Tibial nerve (tissue), 4 donors: ENCODE measurements around the gene STRN3. TPM values are rescaled to one million over a fixed set of nuclear protein-coding genes. Genes with fewer than 3 reads are reported as not detected.

Experiments
- DNase-seq, 2 donors: peaks; one replicate each; pipeline ENCODE4 v3.0.0-alpha.2; 2019; ENCODE audit warnings: low spot score in 2 of 2
- H3K27ac ChIP-seq, 4 donors: fragments of 200-600 bp; sonication (generic) in 3 of 4; one replicate each; pipeline ENCODE4 v1.5.1; 2017 to 2019; ENCODE audit warnings: mild to moderate bottlenecking in 1 of 4
- H3K27me3 ChIP-seq, 2 donors: fragments of 200-600 bp; sonication (generic) in 1 of 2; one replicate each; pipeline versions ENCODE4 v1.5.1 to v1.6.0; 2017 to 2019
- H3K36me3 ChIP-seq, 3 donors: fragments of 200-600 bp; sonication (generic); one replicate each; pipeline ENCODE4 v1.5.1; 2018 to 2019
- H3K4me1 ChIP-seq, 4 donors: fragments of 200-600 bp; sonication (generic) in 3 of 4; one replicate each; pipeline ENCODE4 v1.5.1; 2017 to 2019
- H3K4me3 ChIP-seq, 4 donors: fragments of 200-600 bp; sonication (generic) in 3 of 4; one replicate each; pipeline ENCODE4 v1.5.1; 2017 to 2019; ENCODE audit warnings: mild to moderate bottlenecking in 1 of 4, moderate library complexity in 1 of 4
- H3K9me3 ChIP-seq, 4 donors: fragments of 200-600 bp; sonication (generic) in 3 of 4; one replicate each; pipeline ENCODE4 v1.5.1; 2017 to 2019
- EP300 ChIP-seq, 2 donors: sonication (generic); formaldehyde crosslinking; IDR thresholded peaks; one replicate each; pipeline ENCODE4 v1.6.1; 2017; ENCODE audit warnings: antibody characterized with exemption in 2 of 2, mild to moderate bottlenecking in 1 of 2
- POLR2A ChIP-seq, 2 donors: fragments of 450-650 bp; IDR thresholded peaks; one replicate each; pipeline ENCODE4 v1.6.1; 2017; ENCODE audit warnings: antibody characterized with exemption in 2 of 2, mild to moderate bottlenecking in 2 of 2, moderate library complexity in 2 of 2
- WGBS, 2 donors: methylation state at CpG; one replicate each; pipeline ENCODE4 v1.1.5; 2018; 5-methylcytosine and 5-hydroxymethylcytosine counted together
- total RNA-seq, 4 donors: library from RNA; depleted of rRNA; stranded (reverse); fragments of >200 nt; gene quantifications; one replicate each; pipeline ENCODE4 v1.1.0, GENCODE V29; 2016
- TF ChIP-seq, protein P1 (sequence below), 5 experiments: fragments of 200-600 bp in 3 of 5; fragments of 450-650 bp in 2 of 5; sonication (generic) in 3 of 5; IDR thresholded peaks; one replicate each; pipeline ENCODE4 v1.5.1; 2016 to 2019; ENCODE audit warnings: antibody characterized with exemption in 5 of 5, mild to moderate bottlenecking in 3 of 5, moderate library complexity in 2 of 5

Gene STRN3
- total RNA-seq, 4 donors from 2014 or later: 33.5 to 68.8 (median 57.0) TPM

DNA sequence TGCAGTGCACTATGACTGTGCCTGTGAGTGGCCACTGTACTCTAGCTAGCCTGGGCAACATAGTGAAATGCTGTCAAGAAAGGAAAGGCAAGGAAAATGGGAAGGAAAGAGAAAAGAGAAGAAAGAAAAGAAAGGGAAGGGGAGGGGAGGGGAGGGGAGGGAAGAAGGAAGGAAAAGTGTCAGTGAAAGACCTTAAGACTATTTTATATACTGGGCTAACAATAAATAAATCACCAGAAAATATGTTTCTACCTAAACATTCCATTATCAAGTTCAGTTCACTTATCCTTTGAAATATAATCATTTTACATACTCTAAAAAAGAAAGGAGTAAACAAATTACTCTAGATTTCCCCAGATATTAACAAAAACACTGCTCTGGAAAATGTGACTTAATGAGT, 129.7 kb downstream of the STRN3 start:
- Histone ChIP-seq H3K4me1 (peaks cover 0 to 8% (median 0%) of the 10 kb centered on the region in 4 donors), H3K27ac (peak overlapping the region in 1 of 4 donors; percentile 16), H3K36me3 (peaks cover 0 to 35% (median 0%) of the 10 kb centered on the region in 3 donors), H3K9me3 (no peaks in the 10 kb centered on the region), H3K27me3 (no peaks in the 10 kb centered on the region), H3K4me3 (no peak overlapping the region)
- DNase-seq: no peak
- no peak for TF ChIP-seq POLR2A (IDR thresholded peaks at IDR 0.05)
- no peak for TF ChIP-seq EP300 (IDR thresholded peaks at IDR 0.05)
- TF ChIP-seq, protein P1, sequence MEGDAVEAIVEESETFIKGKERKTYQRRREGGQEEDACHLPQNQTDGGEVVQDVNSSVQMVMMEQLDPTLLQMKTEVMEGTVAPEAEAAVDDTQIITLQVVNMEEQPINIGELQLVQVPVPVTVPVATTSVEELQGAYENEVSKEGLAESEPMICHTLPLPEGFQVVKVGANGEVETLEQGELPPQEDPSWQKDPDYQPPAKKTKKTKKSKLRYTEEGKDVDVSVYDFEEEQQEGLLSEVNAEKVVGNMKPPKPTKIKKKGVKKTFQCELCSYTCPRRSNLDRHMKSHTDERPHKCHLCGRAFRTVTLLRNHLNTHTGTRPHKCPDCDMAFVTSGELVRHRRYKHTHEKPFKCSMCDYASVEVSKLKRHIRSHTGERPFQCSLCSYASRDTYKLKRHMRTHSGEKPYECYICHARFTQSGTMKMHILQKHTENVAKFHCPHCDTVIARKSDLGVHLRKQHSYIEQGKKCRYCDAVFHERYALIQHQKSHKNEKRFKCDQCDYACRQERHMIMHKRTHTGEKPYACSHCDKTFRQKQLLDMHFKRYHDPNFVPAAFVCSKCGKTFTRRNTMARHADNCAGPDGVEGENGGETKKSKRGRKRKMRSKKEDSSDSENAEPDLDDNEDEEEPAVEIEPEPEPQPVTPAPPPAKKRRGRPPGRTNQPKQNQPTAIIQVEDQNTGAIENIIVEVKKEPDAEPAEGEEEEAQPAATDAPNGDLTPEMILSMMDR (IDR thresholded peaks at IDR 0.05): no peak

DNA sequence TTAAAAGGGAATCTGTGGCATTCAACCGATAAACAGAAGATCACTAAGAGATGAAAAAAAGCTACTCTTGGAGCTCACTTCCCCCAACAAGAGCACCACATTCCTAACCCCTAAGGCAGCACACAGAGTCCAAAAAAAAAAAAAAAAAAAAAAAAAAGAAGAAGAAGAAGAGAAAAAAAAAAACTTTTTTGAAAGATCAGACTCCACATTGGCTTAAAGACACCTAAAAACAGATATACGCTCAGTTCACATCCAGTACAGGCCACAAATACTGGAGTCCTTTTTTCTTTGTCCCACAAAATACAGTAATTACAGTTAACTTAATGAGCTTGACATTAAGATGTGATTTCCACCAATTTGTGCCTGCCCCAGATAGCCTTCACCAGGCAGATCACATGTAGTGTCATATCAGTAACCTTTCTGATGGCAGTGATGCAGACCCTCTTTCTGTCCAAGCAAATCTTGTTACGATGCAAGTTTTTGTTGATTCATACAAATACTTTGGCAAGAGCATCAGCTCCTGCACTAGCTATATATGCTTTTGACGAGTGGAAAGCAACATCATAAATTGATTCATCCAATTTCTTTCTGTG, 131.2 kb downstream of the STRN3 start:
- DNase-seq: no peak
- no peak overlapping the region for H3K4me3 ChIP-seq
- peaks cover 0 to 12% (median 0%) of the 10 kb centered on the region in 4 donors for H3K4me1 ChIP-seq
- TF ChIP-seq POLR2A (IDR thresholded peaks at IDR 0.05): no peak
- TF ChIP-seq, protein P1 (IDR thresholded peaks at IDR 0.05): no peak
- no peak for TF ChIP-seq EP300 (IDR thresholded peaks at IDR 0.05)
- no peaks in the 10 kb centered on the region for H3K9me3 ChIP-seq
- 77 to 83% methylated on average over 4 of the region's 4 CpGs for WGBS, 2 donors
- H3K27ac ChIP-seq: no peak overlapping the region
- no peaks in the 10 kb centered on the region for H3K27me3 ChIP-seq
- peaks cover 0 to 30% (median 0%) of the 10 kb centered on the region in 3 donors for H3K36me3 ChIP-seq

DNA sequence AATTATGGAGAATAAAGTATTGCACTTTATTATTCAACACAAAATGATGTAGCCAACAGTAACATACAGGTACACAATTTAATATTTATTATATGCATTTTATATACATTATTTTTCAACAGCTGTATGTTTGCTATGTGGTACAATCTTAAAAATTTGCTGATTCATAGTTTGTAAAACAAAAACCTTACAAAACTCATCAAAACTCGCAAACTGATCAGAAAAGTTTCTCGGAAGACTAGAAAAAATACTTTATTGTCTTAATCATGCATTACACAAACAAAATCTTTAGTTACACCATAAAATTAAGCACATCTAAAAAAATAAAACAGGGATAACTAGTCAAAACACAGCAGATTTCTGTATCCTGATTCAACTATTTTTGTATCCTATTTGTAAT, 132.4 kb downstream of the STRN3 start:
- Histone ChIP-seq H3K27me3 (no peaks in the 10 kb centered on the region), H3K9me3 (no peaks in the 10 kb centered on the region), H3K4me1 (peaks cover 0 to 14% (median 0%) of the 10 kb centered on the region in 4 donors), H3K36me3 (peaks cover 0 to 27% (median 0%) of the 10 kb centered on the region in 3 donors), H3K4me3 (no peak overlapping the region), H3K27ac (no peak overlapping the region)
- WGBS, 2 donors: 86 to 87% methylated on average over 2 of the region's 2 CpGs
- no peak for DNase-seq
- TF ChIP-seq EP300 (IDR thresholded peaks at IDR 0.05) (no peak), POLR2A (IDR thresholded peaks at IDR 0.05) (no peak)
- TF ChIP-seq, protein P1 (IDR thresholded peaks at IDR 0.05): no peak

DNA sequence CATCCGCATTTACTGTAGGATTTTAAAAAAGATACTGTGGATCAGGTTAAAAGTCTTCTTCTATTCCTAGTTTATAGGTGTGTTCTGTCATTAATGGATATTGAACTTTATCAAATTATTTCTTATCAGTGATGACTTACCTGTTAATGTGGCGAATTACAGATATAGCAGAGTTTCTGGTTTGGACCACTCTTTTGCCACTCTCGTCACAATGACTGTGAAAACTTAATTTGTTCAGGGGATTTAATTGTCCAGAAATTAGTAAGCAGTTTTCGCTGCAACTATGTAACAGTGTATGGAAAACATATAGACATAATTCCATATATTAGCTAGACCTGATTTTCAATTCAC, 137.0 kb downstream of the STRN3 start:
- no peak overlapping the region for H3K4me3 ChIP-seq
- peaks cover 0 to 18% (median 0%) of the 10 kb centered on the region in 4 donors for H3K4me1 ChIP-seq
- WGBS, 2 donors: 68 to 70% methylated on average over 4 of the region's 4 CpGs
- H3K9me3 ChIP-seq: no peaks in the 10 kb centered on the region
- no peak for TF ChIP-seq POLR2A (IDR thresholded peaks at IDR 0.05)
- no peak for TF ChIP-seq EP300 (IDR thresholded peaks at IDR 0.05)
- TF ChIP-seq, protein P1 (IDR thresholded peaks at IDR 0.05): no peak
- H3K27ac ChIP-seq: no peak overlapping the region
- no peaks in the 10 kb centered on the region for H3K27me3 ChIP-seq
- no peak for DNase-seq
- no peaks in the 10 kb centered on the region for H3K36me3 ChIP-seq

DNA sequence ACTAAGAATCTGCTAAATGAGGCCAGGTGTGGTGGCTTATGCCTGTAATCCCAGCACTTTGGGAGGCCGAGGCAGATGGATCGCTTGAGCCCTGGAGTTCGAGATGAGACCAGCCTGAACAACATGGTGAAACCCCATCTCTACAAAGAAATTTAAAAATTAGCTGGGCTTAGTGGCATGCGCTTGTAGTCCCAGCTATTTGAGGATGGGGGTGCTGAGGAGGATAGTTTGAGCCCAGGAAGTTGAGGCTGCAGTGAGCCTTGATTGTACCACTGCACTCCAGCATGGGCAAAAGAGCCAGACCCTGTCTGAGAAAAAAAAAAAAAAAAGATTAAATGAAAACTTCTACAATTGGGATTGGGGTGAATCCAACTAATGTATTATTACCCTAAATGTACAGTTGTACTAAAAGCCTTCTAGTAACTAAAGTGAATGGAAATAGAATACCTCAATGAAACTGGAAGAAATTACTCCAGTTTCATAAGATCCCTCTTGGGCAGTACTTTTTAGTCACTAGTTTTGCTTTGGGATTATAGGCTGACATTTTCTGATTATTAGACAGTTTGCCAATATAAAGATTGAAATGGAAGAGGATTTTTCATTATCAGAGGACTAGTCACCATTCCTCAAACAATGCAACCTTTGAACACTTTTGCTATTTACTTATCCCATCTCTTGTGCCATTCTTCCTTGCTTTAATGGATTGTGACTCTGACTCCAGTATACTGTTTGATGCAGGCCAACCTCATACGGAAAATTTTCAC, 137.5 kb downstream of the STRN3 start:
- TF ChIP-seq EP300 (IDR thresholded peaks at IDR 0.05) (no peak), POLR2A (IDR thresholded peaks at IDR 0.05) (no peak)
- TF ChIP-seq, protein P1 (IDR thresholded peaks at IDR 0.05): no peak
- no peaks in the 10 kb centered on the region for H3K36me3 ChIP-seq
- no peaks in the 10 kb centered on the region for H3K27me3 ChIP-seq
- 92 to 97% methylated on average over 5 of the region's 5 CpGs for WGBS, 2 donors
- H3K9me3 ChIP-seq: no peaks in the 10 kb centered on the region
- no peak for DNase-seq
- peaks cover 0 to 18% (median 0%) of the 10 kb centered on the region in 4 donors for H3K4me1 ChIP-seq
- H3K4me3 ChIP-seq: no peak overlapping the region
- no peak overlapping the region for H3K27ac ChIP-seq
